HL-60 (cell line): Measurements from ENCODE around the gene SIL1.

Source experiments
- DNase-seq, 2 experiments: peaks; one replicate each; pipeline ENCODE4 v3.0.0-alpha.2; 2010 to 2020; ENCODE audit warnings: low read depth in 1 of 2, low spot score in 1 of 2
- H3K27ac ChIP-seq: fragments of 250-450 bp; sonication (Bioruptor Pico); replicated peaks from 2 replicates; pipeline ENCODE4 v1.5.1; 2020; ENCODE audit warnings: mild to moderate bottlenecking, moderate library complexity
- H3K27me3 ChIP-seq: fragments of 250-450 bp; sonication (Bioruptor Pico); 2 replicates; pipeline ENCODE4 v1.5.1; 2021; ENCODE audit warnings: mild to moderate bottlenecking, moderate library complexity; ENCODE audit not compliant: insufficient read depth, poor library complexity, severe bottlenecking
- H3K4me3 ChIP-seq: replicated peaks from 2 replicates; pipeline ENCODE4 v1.5.1; 2011; ENCODE audit warnings: mild to moderate bottlenecking, control low read depth, low read length; ENCODE audit not compliant: insufficient read depth
- GABPA ChIP-seq: IDR thresholded peaks from 2 replicates; pipeline ENCODE4 v1.6.1; 2012; ENCODE audit warnings: low read depth
- POLR2AphosphoS5 ChIP-seq: IDR thresholded peaks from 2 replicates; pipeline ENCODE4 v1.6.1; 2012; ENCODE audit warnings: low read depth
- SPI1 ChIP-seq: IDR thresholded peaks from 2 replicates; pipeline ENCODE4 v1.6.1; 2012; ENCODE audit warnings: low read depth, mild to moderate bottlenecking, borderline replicate concordance
- TF ChIP-seq, protein P1 (sequence below): IDR thresholded peaks from one replicate; pipeline ENCODE4 v1.5.1; 2011; ENCODE audit warnings: low read length, control low read depth, inconsistent platforms; ENCODE audit not compliant: insufficient read depth
- TF ChIP-seq, protein P2 (sequence below): IDR thresholded peaks from 2 replicates; pipeline ENCODE4 v1.6.1; 2012; ENCODE audit warnings: low read depth; ENCODE audit not compliant: insufficient replicate concordance

The SIL1 gene

DNA sequence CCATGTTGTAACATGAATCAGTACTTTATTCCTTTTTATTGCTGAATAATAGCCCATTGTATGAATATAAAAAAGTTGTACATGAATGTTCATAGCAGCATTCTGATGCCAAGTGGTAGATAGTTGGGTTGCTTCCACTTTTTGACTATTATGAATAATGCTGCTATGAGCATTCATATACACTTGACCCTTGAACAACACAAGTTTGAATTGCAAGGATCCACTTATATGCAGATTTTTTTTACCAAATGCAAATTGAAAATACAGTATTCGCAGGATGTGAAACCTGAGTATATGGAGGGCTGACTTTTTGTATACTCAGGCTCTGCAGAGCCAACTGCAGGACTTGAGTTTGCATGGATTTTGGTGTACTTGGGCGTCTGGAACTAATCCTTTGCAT is 14.7 kb upstream of the SIL1 start:
- DNase-seq = no peak
- no peak overlapping the region for H3K27ac ChIP-seq
- no peaks in the 10 kb centered on the region for H3K27me3 ChIP-seq
- no peak overlapping the region for H3K4me3 ChIP-seq
- no peak for TF ChIP-seq POLR2AphosphoS5
- TF ChIP-seq SPI1 = no peak

DNA sequence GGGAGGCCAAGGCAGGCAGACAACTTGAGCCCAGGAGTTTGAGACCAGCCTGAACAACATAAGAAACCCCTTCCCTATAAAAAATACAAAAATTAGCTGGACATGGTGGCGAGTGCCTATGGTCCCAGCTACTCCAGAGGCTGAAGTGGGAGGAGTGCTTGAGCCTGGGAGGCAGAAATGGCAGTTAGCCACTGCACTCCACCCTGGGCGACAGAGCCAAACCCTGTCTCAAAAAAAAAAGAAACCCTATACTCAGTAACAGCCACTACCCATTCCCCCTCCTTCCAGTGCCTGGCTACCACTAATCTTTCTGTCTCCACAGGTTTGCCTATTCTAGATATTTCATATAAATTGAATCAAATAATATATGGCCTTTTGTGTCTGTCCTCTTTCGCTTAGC is 14.3 kb upstream of the SIL1 start:
- H3K27ac ChIP-seq = no peak overlapping the region
- TF ChIP-seq, protein P1, sequence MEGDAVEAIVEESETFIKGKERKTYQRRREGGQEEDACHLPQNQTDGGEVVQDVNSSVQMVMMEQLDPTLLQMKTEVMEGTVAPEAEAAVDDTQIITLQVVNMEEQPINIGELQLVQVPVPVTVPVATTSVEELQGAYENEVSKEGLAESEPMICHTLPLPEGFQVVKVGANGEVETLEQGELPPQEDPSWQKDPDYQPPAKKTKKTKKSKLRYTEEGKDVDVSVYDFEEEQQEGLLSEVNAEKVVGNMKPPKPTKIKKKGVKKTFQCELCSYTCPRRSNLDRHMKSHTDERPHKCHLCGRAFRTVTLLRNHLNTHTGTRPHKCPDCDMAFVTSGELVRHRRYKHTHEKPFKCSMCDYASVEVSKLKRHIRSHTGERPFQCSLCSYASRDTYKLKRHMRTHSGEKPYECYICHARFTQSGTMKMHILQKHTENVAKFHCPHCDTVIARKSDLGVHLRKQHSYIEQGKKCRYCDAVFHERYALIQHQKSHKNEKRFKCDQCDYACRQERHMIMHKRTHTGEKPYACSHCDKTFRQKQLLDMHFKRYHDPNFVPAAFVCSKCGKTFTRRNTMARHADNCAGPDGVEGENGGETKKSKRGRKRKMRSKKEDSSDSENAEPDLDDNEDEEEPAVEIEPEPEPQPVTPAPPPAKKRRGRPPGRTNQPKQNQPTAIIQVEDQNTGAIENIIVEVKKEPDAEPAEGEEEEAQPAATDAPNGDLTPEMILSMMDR = no peak
- DNase-seq = no peak
- no peak overlapping the region for H3K4me3 ChIP-seq
- H3K27me3 ChIP-seq = no peaks in the 10 kb centered on the region

DNA sequence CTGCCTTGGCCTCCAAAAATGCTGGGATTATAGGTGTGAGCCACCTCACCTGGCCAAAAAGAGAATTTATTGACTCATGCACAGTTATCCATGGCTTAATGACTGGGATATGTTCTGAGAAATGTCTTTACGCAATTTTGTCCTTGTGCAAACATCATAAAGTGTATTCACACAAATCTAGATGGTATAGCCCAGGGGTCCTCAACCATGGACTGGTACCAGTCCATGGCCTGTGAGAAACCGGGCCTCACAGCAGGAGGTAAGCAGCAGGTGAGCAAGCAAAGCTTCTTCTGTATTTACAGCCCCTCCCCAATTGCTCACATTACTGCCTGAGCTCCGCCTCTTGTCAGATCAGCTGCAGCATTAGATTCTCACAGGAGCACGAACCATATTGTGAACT is 12.4 kb upstream of the SIL1 start:
- TF ChIP-seq SPI1 = no peak
- TF ChIP-seq, protein P1 = no peak
- no peak for TF ChIP-seq POLR2AphosphoS5
- TF ChIP-seq GABPA = no peak
- TF ChIP-seq, protein P2, sequence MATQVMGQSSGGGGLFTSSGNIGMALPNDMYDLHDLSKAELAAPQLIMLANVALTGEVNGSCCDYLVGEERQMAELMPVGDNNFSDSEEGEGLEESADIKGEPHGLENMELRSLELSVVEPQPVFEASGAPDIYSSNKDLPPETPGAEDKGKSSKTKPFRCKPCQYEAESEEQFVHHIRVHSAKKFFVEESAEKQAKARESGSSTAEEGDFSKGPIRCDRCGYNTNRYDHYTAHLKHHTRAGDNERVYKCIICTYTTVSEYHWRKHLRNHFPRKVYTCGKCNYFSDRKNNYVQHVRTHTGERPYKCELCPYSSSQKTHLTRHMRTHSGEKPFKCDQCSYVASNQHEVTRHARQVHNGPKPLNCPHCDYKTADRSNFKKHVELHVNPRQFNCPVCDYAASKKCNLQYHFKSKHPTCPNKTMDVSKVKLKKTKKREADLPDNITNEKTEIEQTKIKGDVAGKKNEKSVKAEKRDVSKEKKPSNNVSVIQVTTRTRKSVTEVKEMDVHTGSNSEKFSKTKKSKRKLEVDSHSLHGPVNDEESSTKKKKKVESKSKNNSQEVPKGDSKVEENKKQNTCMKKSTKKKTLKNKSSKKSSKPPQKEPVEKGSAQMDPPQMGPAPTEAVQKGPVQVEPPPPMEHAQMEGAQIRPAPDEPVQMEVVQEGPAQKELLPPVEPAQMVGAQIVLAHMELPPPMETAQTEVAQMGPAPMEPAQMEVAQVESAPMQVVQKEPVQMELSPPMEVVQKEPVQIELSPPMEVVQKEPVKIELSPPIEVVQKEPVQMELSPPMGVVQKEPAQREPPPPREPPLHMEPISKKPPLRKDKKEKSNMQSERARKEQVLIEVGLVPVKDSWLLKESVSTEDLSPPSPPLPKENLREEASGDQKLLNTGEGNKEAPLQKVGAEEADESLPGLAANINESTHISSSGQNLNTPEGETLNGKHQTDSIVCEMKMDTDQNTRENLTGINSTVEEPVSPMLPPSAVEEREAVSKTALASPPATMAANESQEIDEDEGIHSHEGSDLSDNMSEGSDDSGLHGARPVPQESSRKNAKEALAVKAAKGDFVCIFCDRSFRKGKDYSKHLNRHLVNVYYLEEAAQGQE = no peak
- no peak for DNase-seq
- Histone ChIP-seq H3K4me3 (no peak overlapping the region), H3K27ac (no peak overlapping the region), H3K27me3 (no peaks in the 10 kb centered on the region)

DNA sequence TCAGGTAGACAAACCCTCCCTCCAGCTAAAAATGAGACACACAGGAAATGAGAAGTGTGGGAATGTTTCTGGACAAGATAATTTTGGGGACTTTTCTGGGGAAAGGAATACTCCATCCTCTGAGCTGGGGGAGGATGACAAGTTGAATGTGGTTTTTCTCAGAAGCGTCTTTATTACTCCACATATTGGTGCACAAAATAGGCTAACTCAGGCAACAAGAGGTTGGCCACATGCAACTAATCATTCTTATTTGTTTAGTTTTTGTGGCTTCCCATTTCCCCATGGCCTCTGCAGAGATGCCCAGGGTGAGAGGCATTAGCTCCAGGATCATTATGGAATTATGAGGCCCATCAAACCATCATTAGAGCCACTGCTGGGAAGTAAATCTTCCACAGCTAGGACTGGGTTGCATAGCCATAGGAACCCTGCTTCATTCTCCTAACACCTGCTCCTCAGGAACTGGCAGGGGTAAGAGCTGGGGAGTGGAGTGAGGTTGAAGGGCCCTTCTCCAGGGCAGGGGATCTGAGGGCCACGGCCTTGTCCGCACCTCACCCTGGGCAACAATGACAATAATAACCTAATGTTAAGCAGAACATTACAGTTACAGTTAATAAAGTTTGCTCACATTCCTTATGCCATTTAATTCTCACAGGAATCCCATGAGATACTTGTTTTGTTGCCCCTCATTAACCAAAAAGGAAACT is 9.3 kb upstream of the SIL1 start:
- H3K27ac ChIP-seq = no peak overlapping the region
- DNase-seq = no peak
- no peaks in the 10 kb centered on the region for H3K27me3 ChIP-seq
- no peak overlapping the region for H3K4me3 ChIP-seq
- TF ChIP-seq POLR2AphosphoS5 = no peak
- TF ChIP-seq, protein P2 = no peak
- no peak for TF ChIP-seq GABPA
- TF ChIP-seq, protein P1 = no peak
- TF ChIP-seq SPI1 = no peak
